Activated T-cell treated with anti-CD3 and anti-CD28 coated beads, Interleukin-2, amount 50 U/mL, for 4 hours (primary cell): Measurements from ENCODE around the gene PIGK. TPM values are rescaled to one million over a fixed set of nuclear protein-coding genes. Genes with fewer than 3 reads are reported as not detected.

Source experiments
- ATAC-seq, 2 donors: fragments of 200-7000 bp; cut with Tn5 transposase; one replicate each; pipeline ENCODE4 v1.10.0; 2021
- DNase-seq: peaks from one replicate; pipeline ENCODE4 v3.0.0-alpha.2; 2020
- H3K27me3 Mint-ChIP-seq: one replicate; pipeline ENCODE4 v1.8.0; 2021; ENCODE audit warnings: low read depth, mixed read lengths
- H3K36me3 Mint-ChIP-seq: one replicate; pipeline ENCODE4 v1.8.0; 2022; ENCODE audit warnings: mixed read lengths; ENCODE audit not compliant: insufficient read depth
- H3K4me1 Mint-ChIP-seq: one replicate; pipeline ENCODE4 v1.8.0; 2021; ENCODE audit warnings: low read depth, mixed read lengths
- H3K4me3 Mint-ChIP-seq: one replicate; pipeline ENCODE4 v1.8.0; 2021; ENCODE audit warnings: mild to moderate bottlenecking, moderate library complexity, mixed read lengths
- H3K9me3 Mint-ChIP-seq: one replicate; pipeline ENCODE4 v1.8.0; 2021; ENCODE audit warnings: mixed read lengths
- total RNA-seq, 3 donors: library from RNA; stranded (reverse); gene quantifications; one replicate each; pipeline ENCODE4 v1.2.1, GENCODE V29; 2021

Gene PIGK
- total RNA-seq, 3 donors from 2014 or later = 17.0 to 21.7 (median 21.2) TPM

DNA sequence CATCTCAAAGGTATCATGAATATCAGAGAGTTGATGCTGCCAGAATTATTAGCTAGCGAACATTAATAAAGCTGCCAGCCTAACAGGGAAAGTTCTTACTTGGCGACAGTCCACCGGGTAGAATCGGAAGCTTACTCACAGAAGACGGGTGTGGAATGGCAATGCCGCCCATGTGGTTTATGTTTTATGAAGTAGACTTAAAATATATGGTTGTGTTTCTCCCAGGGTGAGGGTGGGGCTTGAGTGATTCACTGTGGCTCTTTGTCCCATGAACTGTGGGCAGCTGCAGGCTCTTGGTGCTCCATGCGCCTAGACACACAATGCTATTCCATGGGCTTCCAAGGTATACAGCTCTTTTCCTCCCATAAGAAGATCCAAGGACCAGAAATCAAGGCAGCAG lies 162.7 kb downstream of the PIGK start:
- no peak for ATAC-seq
- H3K9me3 Mint-ChIP-seq = no peaks in the 10 kb centered on the region
- H3K4me3 Mint-ChIP-seq = no peak overlapping the region
- no peaks in the 10 kb centered on the region for H3K4me1 Mint-ChIP-seq
- H3K36me3 Mint-ChIP-seq = no peaks in the 10 kb centered on the region
- H3K27me3 Mint-ChIP-seq = peaks cover 4% of the 10 kb centered on the region
- DNase-seq = no peak

DNA sequence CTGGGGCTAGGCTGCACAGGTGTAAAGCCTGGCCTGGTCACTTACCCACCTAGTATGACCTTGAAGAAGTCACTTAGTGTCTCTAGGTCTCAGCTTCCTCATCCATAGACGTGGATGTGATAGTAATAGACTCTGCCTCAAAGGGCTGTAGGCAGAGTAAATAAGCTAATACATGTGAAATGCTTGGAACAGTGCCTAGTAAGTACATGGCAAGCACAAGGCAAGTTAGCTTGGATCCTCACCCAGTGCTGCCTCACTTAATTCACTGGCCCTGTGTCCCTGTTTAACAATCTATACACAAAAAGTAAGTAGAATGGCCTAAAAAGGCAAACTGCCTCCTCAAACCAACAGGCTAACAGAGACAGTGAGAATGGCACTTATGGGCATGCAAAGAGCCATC lies 167.8 kb downstream of the PIGK start:
- Mint-ChIP-seq H3K4me1 (peaks cover 18% of the 10 kb centered on the region), H3K36me3 (no peaks in the 10 kb centered on the region), H3K9me3 (no peaks in the 10 kb centered on the region), H3K4me3 (no peak overlapping the region), H3K27me3 (no peaks in the 10 kb centered on the region)
- DNase-seq (no peak), ATAC-seq (no peak)

DNA sequence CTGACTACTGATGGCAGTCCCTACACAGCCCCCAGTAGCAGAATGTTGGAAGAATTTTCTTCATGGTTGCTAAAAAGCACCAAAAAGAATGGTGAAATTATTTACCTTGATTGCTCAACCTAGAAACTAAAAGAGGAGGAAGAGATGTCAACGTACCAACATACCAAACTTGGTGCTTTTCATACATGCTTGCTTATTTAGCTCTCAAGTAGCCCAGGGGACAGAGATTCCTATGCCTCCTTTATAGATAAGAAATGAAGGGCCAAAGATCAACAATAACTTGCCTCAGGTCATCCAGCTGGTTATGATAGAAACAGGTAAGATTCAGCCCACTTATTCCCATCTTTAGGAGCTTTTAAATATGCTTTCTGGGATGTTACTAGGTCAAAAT lies 170.6 kb downstream of the PIGK start:
- H3K9me3 Mint-ChIP-seq = no peaks in the 10 kb centered on the region
- H3K4me3 Mint-ChIP-seq = no peak overlapping the region
- no peaks in the 10 kb centered on the region for H3K27me3 Mint-ChIP-seq
- ATAC-seq (no peak), DNase-seq (no peak)
- H3K4me1 Mint-ChIP-seq = peaks cover 19% of the 10 kb centered on the region
- H3K36me3 Mint-ChIP-seq = no peaks in the 10 kb centered on the region

DNA sequence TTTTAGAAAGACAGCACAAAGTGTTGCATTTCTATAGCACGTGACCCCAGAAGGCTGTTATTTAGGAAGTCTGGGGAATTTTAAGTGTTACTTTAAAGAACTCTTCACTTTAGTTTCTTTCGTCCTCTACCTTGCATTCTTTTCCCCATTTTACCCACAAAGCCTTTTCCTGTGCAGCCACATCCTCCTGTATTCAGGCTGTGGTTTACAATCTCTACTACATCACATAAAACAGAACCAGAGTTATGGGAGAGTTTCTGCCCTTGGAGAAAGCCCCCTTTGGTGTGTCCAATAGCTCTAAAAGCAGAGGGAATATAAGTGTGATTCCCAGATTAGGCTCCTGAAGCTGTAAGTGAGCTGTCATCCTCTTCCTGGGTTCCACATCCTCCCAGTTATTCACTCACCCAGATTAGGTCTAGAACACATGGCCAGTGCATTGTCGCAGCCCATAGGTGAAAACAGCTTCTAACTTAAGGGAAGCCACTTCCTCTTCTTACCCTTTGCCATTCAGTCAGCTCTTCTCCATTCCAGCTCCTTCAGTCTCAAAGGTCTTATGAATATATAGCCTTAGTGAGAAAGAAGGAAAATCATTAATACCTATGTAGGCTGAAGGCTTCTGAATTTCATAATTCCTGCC lies 171.1 kb downstream of the PIGK start:
- Mint-ChIP-seq H3K9me3 (no peaks in the 10 kb centered on the region), H3K27me3 (no peaks in the 10 kb centered on the region), H3K4me1 (peaks cover 19% of the 10 kb centered on the region), H3K4me3 (no peak overlapping the region), H3K36me3 (no peaks in the 10 kb centered on the region)
- no peak for ATAC-seq
- no peak for DNase-seq

DNA sequence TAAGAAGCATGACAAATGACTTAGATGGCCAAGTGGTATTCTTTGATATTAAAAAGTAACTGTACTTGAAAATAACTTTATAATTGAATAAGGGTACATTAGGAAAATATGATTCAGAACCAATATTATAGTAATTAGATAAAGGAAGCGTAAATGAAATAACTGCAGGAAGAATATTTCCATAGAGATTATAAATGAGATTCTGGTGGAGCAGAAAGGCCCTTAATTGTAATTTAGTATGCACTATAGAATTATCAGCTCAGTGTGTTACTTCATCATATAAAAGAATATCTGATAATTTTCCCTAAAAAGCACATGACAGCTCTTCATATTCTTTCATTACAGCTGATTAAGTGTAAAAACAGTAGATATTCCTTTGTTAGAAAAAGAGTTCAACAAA lies 171.7 kb downstream of the PIGK start:
- Mint-ChIP-seq H3K27me3 (no peaks in the 10 kb centered on the region), H3K4me1 (peaks cover 19% of the 10 kb centered on the region), H3K4me3 (no peak overlapping the region), H3K9me3 (no peaks in the 10 kb centered on the region), H3K36me3 (no peaks in the 10 kb centered on the region)
- ATAC-seq (no peak), DNase-seq (no peak)

DNA sequence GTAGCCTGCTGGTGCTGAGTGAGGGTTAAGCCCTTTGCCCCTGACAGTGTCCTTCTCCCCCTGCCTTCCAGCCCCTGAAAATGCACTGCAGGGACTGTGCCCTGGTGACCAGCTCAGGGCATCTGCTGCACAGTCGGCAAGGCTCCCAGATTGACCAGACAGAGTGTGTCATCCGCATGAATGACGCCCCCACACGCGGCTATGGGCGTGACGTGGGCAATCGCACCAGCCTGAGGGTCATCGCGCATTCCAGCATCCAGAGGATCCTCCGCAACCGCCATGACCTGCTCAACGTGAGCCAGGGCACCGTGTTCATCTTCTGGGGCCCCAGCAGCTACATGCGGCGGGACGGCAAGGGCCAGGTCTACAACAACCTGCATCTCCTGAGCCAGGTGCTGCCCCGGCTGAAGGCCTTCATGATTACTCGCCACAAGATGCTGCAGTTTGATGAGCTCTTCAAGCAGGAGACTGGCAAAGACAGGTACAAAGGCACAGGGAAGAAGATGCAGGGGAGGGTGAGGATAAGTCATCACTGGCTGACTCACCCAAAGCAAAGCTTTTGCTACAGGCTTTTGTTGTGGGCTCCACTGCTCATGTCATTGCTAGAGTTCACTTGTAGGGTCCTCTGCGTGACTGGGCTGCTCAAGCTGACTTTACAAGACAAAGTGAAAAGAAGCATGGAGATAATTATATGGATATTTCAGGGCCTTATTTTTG lies 174.9 kb downstream of the PIGK start:
- Mint-ChIP-seq H3K9me3 (no peaks in the 10 kb centered on the region), H3K4me3 (no peak overlapping the region), H3K27me3 (no peaks in the 10 kb centered on the region), H3K4me1 (peaks cover 19% of the 10 kb centered on the region), H3K36me3 (no peaks in the 10 kb centered on the region)
- DNase-seq (no peak), ATAC-seq (no peak)

DNA sequence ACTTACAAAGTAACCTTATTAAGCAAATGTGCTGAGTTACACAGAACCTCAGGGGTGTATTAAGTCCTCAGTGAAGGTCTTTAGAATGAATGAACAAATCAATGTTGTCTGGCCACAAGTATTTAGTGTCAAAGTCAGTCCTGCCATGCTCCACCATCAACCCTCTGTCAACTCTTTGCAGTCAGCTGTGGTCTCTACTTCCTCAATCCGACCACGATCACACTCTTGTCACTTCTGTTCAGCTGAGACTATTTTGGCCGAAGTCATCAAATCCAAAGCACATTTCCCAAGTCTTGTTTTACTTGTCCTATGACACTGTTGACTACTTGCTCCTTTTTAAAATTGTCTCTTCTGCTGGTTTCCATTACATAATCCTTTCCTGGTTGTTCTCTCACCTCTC lies 178.4 kb downstream of the PIGK start:
- DNase-seq = no peak
- no peak overlapping the region for H3K4me3 Mint-ChIP-seq
- no peak for ATAC-seq
- H3K27me3 Mint-ChIP-seq = peaks cover 3% of the 10 kb centered on the region
- H3K4me1 Mint-ChIP-seq = no peaks in the 10 kb centered on the region
- H3K36me3 Mint-ChIP-seq = no peaks in the 10 kb centered on the region
- peaks cover 5% of the 10 kb centered on the region for H3K9me3 Mint-ChIP-seq

DNA sequence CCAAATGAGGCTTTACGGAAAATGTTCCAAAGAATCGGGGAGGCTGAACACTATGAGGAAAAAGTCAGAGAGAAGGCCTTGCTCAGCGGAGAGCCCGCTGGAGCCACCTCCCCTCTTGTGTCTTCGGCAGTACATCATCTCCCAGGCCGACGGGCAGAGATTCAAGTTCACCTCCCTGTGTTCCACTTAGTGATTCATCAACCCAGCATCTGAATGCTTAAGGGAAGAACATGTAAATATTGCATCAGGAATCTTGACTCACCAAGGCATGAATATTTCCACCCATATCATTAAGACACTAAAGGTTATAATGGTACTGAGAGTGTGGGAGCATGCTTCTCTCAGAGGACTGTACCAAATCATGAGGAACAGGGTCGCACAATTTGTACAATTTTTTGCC lies 179.5 kb downstream of the PIGK start:
- peaks cover 5% of the 10 kb centered on the region for H3K9me3 Mint-ChIP-seq
- ATAC-seq = no peak

DNA sequence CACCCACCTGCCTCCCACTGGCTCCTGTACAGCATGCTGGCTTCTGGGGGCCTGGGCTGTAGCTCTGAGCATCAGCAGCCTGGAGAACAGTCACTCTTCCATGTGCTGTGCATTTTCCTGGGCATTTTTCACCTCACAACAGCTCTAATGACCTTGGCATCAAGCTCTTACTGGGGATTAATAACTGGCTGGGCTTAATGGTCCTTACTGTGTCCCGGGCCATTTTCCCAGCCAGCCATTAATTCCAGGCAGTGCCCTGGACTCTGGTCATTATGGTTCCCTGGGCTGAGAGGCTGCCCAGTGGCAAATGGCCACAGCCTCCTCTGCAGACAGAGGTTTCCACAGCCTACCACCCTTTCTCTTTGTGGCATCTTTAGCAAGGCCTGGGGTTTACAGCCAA lies 180.1 kb downstream of the PIGK start:
- no peak for DNase-seq
- H3K9me3 Mint-ChIP-seq = peaks cover 5% of the 10 kb centered on the region
- H3K4me1 Mint-ChIP-seq = no peaks in the 10 kb centered on the region
- no peaks in the 10 kb centered on the region for H3K36me3 Mint-ChIP-seq
- ATAC-seq = no peak
- H3K4me3 Mint-ChIP-seq = no peak overlapping the region
- H3K27me3 Mint-ChIP-seq = peaks cover 3% of the 10 kb centered on the region

More for the DNA sequence above, 179.5 kb downstream of the PIGK start:
- Mint-ChIP-seq H3K4me3 (no peak overlapping the region), H3K4me1 (no peaks in the 10 kb centered on the region), H3K36me3 (no peaks in the 10 kb centered on the region), H3K27me3 (peaks cover 3% of the 10 kb centered on the region)
- DNase-seq = no peak

Other genes with a start within 250 kb of the PIGK start
- gene AK5, start 62.6 kb upstream of the PIGK start, total RNA-seq = 1 to 10 TPM; 1.0 to 4.9 (median 3.0) TPM